ENCODE measurements around the gene TMEM184C.

The TMEM184C gene

DNA sequence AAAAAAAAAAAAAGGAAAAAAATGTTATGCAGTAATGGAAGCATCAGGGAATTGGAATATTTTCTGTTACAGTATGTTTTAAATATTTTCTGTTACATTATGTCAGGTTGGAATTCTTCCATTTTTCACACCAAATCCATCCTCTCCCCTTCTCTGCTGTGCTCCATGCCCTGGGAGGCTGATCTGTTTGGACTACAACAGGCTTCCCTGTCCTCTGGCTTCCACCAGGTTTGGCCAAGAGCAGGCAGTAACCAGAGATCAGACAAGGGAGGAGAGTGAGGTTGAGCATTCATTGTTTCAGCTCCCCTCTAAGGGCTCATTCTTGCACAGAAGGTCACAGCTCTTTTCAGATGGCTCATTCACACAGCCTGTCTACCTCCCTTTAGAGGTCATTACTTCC, 11.7 kb upstream of the TMEM184C start:
- no peak for DNase-seq

DNA sequence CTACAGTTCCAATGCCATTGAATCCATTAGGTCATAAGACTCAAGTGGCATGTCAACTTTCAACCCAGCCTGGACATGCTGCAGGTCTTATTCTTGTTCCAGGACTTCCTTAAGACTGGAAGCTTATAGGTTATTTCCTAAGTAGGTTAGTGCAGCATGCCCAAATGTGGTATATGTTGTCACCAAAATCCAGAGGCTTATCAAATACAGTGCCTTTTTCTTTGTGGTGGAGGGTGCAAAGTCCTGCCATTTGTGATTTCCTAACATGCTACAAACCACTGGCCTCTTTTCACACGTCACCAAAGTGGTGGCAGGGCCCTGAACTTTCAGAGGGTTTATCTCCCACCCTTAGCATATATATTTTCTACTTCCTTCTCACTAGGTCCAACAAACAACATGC, 9.7 kb upstream of the TMEM184C start:
- no peak for DNase-seq

DNA sequence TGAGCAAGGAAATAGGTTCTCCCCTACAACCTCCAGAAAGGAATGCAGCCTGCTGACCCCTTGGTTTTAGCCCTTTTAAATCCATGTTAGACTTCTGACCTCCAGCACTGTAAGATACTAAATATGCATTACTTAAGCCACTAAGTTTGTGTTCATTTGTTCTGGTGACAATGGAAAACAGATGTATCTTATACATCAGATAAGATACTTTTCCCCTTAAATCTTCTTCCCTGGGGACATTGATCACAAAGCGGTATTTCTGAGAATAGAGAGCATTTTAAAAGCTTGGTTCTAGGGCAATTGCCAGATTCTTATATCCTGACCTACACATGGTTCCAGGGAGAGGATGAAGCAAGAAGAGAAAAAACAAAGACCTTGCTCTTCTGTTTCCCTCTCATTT, 6.5 kb upstream of the TMEM184C start:
- DNase-seq, result no peak

DNA sequence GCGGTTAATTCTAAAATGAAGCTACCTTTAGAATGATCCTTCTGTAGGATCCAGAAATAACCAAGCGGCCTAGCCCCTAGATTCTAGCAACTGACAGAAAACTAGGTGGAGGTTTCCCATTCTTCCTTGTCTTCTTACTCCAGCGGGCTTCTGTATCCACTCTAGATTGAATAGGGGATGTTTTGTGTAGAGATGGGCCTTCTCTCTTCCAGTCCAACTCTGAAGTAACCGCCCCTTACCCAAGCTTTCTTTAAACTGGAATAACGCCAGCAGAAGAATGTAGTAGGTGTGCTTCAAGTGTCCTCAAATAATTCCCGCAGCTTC, 386 bp upstream of the TMEM184C start:
- no peak for DNase-seq

DNA sequence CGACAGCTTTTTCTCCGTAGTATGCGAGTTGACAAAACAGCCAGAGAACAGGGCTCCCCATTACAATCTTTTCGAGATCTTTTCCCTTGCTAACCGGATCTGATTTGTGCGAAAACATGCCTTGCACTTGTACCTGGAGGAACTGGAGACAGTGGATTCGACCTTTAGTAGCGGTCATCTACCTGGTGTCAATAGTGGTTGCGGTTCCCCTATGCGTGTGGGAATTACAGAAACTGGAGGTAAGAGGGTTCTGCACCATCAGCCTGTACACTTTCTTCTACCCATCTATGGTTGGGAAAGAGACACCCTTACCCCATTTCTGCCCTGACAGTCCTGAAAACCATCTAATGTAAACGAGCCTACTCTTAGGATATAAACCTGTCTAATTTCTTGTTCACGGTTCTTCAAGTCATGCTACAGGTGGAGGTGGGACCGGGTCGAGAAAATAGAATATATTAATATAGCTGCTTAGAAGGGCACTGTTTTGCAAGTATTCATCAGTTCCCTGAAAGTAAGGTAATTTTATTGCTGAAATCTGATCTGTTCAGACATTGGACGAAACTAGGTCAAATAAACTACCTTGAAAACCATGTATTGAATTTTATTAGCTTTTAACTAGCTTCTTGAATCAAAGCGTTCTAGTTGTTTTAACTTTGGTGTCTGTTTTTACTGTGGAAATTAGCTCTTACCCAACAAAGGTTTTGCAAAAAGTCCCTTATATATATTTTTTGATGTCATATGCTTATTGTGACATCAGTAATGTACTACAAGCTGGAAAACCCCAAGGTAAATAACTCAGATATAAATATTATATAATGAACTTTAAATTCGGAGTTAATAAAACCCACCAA, 869 bp downstream of the TMEM184C start:
- DNase-seq, result no peak

DNA sequence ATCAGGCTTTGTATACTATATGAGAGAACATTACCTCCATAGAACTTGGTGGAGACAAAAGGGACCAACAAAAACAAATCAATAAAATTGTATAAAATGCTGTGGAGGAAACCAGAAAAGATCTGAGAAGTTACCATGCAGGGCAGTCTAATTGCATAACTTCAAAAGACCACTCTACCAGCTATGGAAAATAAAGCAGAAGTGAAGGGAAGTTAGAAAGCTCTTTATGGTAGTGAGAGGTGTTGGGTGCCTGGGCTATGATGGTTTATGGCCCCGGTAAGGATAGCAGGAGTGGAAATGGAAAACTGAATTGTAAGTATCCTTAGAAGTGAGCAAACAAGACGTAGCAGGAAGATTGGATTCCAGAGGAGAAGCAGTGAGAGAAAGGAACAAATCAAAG, 3.1 kb downstream of the TMEM184C start:
- DNase-seq, result no peak

DNA sequence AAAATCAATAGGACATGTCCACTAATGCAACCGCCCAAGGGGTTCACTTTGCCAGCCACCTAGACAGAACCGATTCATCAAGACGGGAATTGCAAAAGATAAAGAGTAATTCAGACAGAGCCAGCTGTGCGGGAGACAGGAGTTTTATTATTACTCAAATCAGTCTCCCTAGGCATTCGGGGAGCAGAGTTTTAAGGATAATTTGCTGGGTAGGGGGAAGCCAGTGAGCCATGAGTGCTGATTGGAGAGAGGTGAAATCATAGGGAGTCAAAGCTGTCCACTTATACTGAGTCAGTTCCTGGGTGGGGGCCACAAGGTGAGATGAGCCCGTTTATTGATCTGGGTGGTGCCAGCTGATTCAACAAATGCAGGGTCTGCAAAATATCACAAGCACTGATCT, 8.5 kb downstream of the TMEM184C start:
- DNase-seq, result no peak

DNA sequence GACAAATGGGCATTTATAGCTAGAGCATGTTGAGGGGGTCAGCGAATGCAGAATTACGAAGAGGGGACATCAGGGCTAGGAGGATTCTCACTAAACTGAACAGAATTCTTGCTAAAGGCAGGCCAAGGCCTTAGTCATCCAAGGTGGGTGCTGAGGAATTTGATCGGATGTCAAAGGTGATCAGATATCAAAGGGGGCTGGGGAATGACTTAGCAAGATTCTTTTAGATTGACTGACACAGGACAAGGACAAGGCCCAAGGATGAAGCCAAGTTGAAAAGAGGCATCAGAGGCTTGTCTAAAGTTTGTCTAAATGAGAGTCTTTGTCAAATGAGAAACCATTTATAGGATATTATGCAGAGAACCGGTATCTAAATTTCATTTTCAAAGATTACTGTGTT, 9.7 kb downstream of the TMEM184C start:
- DNase-seq, result no peak

DNA sequence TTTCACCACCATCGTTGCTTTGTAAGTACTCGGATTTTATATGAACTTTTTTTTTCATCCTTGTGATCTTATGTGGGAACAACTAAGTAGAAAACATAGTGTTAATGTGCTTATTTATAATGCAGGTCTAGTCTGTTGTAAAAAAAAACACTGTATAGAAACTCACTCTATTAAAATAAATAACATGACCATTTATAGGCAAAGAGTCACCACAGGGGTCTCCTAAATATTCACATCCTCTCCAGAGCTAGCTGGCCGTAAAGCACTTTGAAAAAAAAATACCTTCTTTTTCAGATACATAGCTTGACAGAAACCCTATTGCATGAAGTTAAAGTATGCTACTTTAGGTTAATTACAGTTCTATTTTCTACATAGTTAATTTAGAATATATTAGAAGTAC, 11.2 kb downstream of the TMEM184C start:
- no peak for DNase-seq

DNA sequence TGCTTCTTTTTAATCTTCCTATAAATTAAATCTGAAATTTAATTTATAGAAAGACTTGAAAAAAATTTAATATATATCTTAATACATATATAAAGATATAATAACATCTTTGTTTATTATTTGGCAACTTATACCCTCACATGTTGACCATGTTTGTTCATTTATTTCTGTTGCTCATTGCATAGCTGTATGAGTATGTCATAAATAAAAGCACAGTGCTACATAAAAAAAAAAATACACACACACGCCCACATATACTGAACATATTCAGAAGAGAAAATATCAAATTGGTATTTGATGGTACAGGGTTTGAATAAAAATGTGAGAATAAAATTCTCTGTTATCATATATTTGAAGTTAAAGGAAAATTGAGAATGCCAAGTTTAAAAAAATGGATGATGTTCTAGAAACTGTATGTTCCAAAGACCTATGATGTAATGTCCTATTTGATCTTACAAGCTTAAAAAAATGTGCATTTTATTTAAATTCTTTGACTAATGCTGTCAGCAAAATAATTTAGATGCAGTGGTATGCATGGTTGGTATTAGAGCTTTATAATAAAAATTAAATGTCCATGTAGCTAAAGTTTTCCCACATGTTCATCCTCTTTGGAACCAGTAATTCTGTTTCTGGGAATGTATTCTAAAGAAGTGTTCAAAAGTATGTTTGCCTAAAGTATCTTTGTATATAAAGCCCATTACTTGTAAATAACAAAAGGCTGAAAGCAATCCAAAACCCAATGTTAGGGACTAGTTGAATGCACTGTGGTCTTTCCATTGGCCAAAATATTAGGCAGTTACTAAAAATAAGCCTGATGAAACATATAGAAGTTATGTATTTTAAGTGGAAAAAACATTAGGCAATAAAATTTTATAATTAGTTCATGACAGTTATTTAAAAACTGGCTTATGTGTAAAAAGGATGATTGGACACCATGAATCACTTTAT, 12.9 kb downstream of the TMEM184C start:
- DNase-seq, result no peak

DNA sequence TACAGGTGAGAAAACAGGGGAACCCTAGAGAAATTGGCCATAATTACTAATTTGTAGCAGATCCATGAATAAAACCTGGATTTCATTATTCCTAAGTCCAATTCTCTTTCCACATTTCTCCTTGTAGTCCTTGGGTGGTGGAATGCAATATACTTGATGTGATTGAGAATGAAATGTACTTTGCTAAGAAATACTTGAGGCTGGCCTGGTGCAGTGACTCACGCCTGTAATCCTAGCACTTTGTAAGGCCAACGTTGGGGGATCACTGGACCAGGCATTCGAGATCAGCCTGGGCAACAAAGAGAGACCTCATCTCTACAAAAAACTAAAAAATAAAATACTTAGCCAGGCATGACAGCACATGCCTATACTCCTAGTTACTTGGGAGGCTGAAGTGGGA, 15.9 kb downstream of the TMEM184C start:
- no peak for DNase-seq

DNA sequence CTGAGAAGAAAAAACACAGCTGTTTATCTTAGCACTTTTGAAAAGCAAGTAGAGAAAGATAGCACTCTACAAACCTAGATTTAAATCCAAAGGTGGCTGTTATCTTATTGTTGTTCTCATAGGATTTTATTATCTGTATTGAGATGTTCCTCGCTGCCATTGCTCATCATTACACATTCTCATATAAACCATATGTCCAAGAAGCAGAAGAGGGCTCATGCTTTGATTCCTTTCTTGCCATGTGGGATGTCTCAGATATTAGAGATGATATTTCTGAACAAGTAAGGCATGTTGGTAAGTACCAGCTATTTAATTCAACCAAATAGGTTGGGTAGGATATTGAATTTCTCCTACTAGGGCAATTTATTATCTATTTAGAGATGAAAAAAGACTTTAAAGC, 16.4 kb downstream of the TMEM184C start:
- DNase-seq, result no peak

DNA sequence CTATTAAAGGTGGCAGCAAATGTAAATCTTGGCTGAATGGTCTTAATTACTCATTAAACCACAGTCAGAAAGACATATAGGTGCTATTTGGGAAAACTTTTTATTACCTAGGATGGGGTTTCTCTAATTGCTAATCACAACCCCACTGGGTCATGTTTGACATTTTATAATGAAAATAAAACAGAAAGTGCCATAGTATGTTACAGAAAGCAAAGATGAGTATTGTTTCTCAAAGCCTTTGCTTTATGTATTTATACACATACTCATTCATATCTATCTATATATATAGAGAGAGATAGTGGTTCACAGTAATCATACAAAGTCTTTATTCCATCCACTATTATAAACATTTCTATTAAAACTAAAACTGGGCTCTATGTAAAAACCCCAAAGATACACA, 18.2 kb downstream of the TMEM184C start:
- DNase-seq, result no peak

DNA sequence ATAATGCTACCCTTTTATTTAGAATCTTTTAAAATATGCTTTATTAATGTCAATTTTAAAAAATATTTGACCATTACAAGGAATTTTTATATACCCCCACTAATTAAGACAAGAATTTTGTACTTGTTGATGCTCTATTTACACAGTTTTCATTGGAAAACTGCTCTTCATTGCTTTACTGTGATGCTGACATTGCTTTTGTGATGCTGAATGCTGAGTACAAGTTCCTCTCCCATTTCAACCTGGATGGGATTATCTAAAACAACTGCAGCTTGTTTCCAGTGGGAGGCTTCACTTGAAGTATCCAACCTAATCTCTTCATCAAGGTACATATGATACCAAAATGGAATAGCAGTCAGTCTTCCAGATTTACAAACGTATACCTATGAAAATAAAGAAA, 21.2 kb downstream of the TMEM184C start:
- DNase-seq, result no peak

DNA sequence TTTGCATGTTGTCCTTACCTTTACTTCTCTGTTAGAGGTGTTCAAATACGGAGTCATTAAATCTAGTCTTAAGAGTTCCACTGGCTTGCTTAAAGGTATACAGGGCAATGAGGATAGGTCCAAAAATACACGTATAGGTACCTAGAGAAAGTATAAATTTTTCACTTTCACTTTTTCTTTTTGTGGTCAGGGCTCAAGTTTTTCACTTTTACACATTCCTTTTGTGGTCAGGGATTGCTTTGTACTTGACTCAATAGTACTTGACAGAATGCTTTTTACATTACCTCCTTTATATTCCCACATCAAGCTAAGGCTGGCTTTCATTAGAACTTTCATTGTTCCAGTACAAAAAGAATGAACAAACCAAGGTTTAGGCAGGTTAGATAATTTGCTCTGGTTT, 21.7 kb downstream of the TMEM184C start:
- DNase-seq, result no peak

DNA sequence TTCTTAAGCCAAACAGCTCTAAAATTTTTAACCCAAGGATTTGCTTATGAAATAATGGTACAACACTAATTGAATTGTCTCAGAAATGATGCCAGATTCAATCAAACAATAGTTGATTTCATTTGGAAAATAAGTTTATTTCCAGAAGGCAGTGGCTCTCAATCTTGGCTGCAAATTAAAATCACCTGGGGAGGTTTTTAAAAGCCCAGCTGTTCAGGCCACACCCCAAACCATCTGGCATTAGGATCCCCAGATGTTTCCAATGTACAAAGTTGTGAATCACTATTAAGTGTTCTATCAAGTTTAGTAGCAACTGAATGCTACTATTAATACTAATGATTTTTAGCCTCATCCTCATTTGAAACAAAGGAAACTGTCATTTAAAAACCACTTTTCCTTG, 22.2 kb downstream of the TMEM184C start:
- no peak for DNase-seq

DNA sequence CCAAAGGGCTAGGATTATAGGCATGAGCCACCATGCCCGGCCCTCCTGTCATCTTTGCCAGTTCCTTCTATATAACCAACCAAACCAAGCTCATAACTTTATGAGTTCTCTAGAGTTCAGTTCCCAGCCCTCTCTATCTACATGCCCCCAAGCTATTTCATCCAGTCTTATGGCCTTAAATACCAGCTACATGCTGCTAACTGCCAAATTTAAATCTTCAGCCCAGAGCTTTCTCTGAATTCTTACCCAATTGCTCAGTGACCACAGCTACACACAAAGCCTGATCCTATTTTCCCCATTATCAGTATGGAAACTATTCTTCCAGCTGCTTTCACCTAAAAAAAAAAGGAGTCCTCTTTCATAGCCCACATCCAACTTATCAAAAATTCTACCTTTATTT, 23.1 kb downstream of the TMEM184C start:
- no peak for DNase-seq

DNA sequence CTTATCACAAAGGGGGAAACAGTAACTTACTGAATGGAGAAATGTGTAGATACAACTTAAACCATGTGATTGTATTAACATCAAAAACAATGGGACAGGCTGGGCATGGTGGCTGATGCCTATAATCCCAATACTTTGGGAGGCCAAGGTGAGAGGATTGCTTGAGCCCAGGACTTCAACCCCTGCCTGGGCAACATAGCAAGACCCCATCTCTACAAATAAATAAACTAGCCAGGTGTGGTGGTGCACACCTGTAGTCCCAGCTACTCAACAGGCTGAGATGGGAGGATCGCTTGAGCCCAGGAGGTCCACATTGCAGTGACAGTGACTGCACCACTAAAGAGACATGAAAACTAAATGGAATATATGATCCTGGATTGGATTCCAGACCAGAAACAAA, 26.4 kb downstream of the TMEM184C start:
- no peak for DNase-seq

DNA sequence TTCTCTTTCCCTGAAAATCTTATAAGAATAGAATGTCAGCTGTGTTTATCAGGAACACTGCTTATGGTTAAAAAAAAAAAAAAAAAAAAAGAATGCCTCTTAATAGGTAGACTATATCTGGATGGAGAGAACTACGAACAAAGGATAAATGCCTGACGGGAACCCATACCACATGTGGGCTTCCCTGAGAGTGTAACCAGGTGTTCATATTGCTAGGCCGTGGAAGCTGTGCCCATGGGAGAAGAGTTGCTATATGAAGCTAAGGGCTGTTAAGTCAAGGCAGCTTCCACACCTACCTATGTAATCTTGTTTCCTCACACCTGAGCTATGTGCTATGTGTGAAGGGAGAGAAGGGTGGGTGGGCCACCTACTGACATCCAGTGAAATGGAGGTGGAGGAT, 27.3 kb downstream of the TMEM184C start:
- no peak for DNase-seq

DNA sequence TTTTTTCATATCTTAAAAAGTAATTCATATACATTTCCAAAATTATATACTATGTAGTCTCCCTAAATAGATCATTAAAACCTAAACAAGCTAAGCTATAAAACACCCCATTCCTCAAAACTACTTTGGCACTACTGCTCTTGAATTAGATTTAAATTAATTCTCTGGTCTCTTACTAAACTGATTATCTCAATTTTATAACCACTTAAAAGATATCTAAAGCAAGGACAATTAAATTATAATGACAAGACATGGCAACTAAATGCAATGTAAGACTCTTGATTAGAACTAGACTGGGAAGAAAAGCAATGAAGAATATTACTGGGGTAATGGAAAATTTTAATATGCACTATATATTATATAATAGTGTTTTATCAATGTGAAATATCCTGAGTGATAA, 27.9 kb downstream of the TMEM184C start:
- no peak for DNase-seq

DNA sequence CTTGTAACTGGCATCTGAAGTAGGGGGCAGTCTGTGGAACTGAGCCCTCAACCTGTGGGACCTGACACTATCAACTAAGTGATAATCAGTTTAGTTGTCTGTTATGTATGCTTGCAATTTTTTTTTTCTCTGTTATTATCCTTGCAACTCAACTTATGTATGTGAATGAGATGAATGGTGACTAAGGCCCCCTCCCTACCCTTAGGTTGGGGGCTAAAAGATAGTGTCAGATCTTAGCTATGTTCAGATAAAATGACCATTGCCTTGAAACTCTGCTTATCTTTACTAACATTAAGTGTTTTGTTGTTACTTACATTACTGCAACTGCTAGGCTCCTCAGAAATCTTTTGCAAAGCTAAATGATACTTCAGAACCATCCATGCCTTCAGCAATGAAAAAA, 31.5 kb downstream of the TMEM184C start:
- no peak for DNase-seq

DNA sequence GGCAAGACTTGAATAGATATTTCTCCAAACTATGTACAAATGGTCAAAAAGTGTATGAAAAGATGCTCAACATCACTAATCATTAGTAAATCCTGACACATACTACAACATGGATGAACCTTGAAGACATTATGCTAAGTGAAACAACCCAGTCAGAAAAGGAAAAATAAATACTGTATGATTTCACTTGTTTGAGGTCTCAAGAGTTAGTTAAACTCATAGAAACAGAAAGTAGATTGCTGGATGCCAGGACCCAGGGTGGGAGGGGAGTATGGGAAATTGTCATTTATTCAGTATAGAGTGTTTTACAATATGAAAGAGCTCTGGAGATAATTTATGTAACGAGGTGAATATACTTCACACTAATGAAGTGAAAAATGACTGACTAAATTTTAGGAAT, 34.4 kb downstream of the TMEM184C start:
- DNase-seq, result no peak

DNA sequence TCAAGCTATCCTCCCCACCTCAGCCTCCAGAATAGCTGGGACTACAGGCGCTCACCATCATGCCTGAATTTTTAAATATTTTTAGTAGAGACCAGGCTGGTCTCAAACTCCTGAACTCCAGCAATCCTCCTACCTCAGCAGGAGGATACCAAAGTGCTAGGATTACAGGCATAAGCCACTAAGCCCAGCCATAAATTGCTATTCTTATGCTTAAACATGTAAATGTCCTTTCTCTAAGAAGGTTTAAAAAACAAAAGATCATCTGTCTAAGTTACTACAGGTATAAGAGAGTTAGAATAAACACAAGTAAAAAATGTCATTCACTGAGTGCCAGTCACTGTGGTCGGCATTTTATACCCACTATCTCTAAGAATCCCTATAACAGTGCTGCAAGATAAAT, 38.4 kb downstream of the TMEM184C start:
- no peak for DNase-seq

DNA sequence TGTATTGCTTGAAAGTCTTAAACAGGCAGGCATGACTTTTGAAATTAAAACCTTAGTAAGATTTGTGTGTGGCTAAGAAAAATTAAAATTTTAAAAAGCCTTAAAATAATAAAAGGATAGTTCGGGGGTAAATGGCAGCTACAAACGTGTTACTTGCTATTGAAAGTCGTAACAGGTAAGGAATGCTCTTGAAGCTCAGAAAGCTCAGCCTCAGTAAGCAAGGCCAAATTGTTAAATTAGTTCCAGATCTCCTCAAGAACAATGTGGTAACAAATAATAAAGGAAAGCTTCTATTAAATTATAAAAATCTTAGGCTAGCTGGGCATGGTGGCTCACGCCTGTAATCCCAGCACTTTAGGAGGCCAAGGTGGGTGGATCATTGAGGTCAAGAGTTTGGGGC, 41.3 kb downstream of the TMEM184C start:
- no peak for DNase-seq
